HEK293 (cell line): ENCODE measurements around the gene NKAIN4.

ENCODE experiments used
- EGR2 ChIP-seq: fragments of 450-650 bp; formaldehyde crosslinking; IDR thresholded peaks from 2 replicates; pipeline ENCODE4 v1.5.1; 2016; ENCODE audit warnings: low read depth, missing biosample characterization, missing genetic modification characterization
- KLF8 ChIP-seq: fragments of 450-650 bp; formaldehyde crosslinking; IDR thresholded peaks from 2 replicates; pipeline ENCODE4 v1.5.1; 2016; ENCODE audit warnings: missing biosample characterization, missing genetic modification characterization
- PATZ1 ChIP-seq: fragments of 450-650 bp; formaldehyde crosslinking; IDR thresholded peaks from 2 replicates; pipeline ENCODE4 v1.5.1; 2016; ENCODE audit warnings: missing biosample characterization, missing genetic modification characterization
- SETDB1 ChIP-seq: IDR thresholded peaks from one replicate; pipeline ENCODE4 v1.6.1; 2017; ENCODE audit warnings: mild to moderate bottlenecking, low read length, moderate library complexity, mixed read lengths; ENCODE audit not compliant: insufficient read length
- YY2 ChIP-seq: fragments of 450-650 bp; formaldehyde crosslinking; IDR thresholded peaks from 2 replicates; pipeline ENCODE4 v1.5.1; 2016; ENCODE audit warnings: missing biosample characterization, missing genetic modification characterization
- ZBTB10 ChIP-seq: fragments of 450-650 bp; formaldehyde crosslinking; IDR thresholded peaks from 2 replicates; pipeline ENCODE4 v1.5.1; 2016; ENCODE audit warnings: missing biosample characterization, missing genetic modification characterization
- ZBTB11 ChIP-seq: fragments of 450-650 bp; formaldehyde crosslinking; conservative IDR thresholded peaks from 2 replicates; pipeline ENCODE4 v1.5.1; 2016; ENCODE audit warnings: low read depth, missing biosample characterization, missing genetic modification characterization
- ZNF391 ChIP-seq: fragments of 450-650 bp; formaldehyde crosslinking; IDR thresholded peaks from 2 replicates; pipeline ENCODE4 v1.5.1; 2016; ENCODE audit warnings: low read depth, missing biosample characterization, missing genetic modification characterization, borderline replicate concordance
- ZNF518A ChIP-seq: fragments of 450-650 bp; formaldehyde crosslinking; conservative IDR thresholded peaks from 2 replicates; pipeline ENCODE4 v1.5.1; 2016; ENCODE audit warnings: low read depth, missing biosample characterization, missing genetic modification characterization
- ZNF660 ChIP-seq: fragments of 450-650 bp; IDR thresholded peaks from 2 replicates; pipeline ENCODE4 v1.5.1; 2018; ENCODE audit warnings: missing biosample characterization, mild to moderate bottlenecking, missing genetic modification characterization
- ZNF701 ChIP-seq: fragments of 450-650 bp; formaldehyde crosslinking; IDR thresholded peaks from 2 replicates; pipeline ENCODE4 v1.5.1; 2016; ENCODE audit warnings: missing biosample characterization, missing genetic modification characterization
- ZNF768 ChIP-seq: fragments of 450-650 bp; formaldehyde crosslinking; IDR thresholded peaks from 2 replicates; pipeline ENCODE4 v1.5.1; 2018; ENCODE audit warnings: missing biosample characterization, mild to moderate bottlenecking, missing genetic modification characterization
- ZSCAN16 ChIP-seq: fragments of 450-650 bp; formaldehyde crosslinking; IDR thresholded peaks from 2 replicates; pipeline ENCODE4 v1.5.1; 2016; ENCODE audit warnings: missing biosample characterization, missing genetic modification characterization
- ZSCAN23 ChIP-seq: fragments of 450-650 bp; formaldehyde crosslinking; IDR thresholded peaks from 2 replicates; pipeline ENCODE4 v1.5.1; 2016; ENCODE audit warnings: missing biosample characterization, missing genetic modification characterization
- ZXDB ChIP-seq: fragments of 450-650 bp; formaldehyde crosslinking; IDR thresholded peaks from 2 replicates; pipeline ENCODE4 v1.5.1; 2016; ENCODE audit warnings: missing biosample characterization, missing genetic modification characterization
- TF ChIP-seq, protein P1 (sequence below): fragments of 450-650 bp; formaldehyde crosslinking; IDR thresholded peaks from 2 replicates; pipeline ENCODE4 v1.5.1; 2016; ENCODE audit warnings: missing biosample characterization, missing genetic modification characterization, low read depth
- TF ChIP-seq, protein P2 (sequence below): fragments of 450-650 bp; formaldehyde crosslinking; IDR thresholded peaks from 2 replicates; pipeline ENCODE4 v1.5.1; 2016; ENCODE audit warnings: missing biosample characterization, missing genetic modification characterization

The NKAIN4 gene

GRCh38 chr20:63272105-63273058 lies 18.1 kb upstream of the NKAIN4 start, which contains the start of gene ARFGAP1 (continued):
- TF ChIP-seq ZNF518A (tag by site-specific recombination) (no peak), ZNF660 (tag by site-specific recombination) (no peak), KLF8 (tag by site-specific recombination) (peak; percentile 74; the same call in 1 of the 2 replicates), SETDB1 (no peak), ZNF768 (tag by site-specific recombination) (no peak), ZSCAN16 (tag by site-specific recombination) (no peak), EGR2 (peak; percentile 44), ZBTB11 (peak; percentile 74), ZBTB10 (no peak), YY2 (tag by site-specific recombination) (0 out of 2 replicates have a peak, but pooled peaks have one; percentile 14), ZSCAN23 (tag by site-specific recombination) (no peak), ZXDB (tag by site-specific recombination) (peak; percentile 80), ZNF391 (no peak), ZNF701 (tag by site-specific recombination) (no peak), PATZ1 (peak; percentile 42; the same call in 1 of the 2 replicates)
- TF ChIP-seq, protein P1, sequence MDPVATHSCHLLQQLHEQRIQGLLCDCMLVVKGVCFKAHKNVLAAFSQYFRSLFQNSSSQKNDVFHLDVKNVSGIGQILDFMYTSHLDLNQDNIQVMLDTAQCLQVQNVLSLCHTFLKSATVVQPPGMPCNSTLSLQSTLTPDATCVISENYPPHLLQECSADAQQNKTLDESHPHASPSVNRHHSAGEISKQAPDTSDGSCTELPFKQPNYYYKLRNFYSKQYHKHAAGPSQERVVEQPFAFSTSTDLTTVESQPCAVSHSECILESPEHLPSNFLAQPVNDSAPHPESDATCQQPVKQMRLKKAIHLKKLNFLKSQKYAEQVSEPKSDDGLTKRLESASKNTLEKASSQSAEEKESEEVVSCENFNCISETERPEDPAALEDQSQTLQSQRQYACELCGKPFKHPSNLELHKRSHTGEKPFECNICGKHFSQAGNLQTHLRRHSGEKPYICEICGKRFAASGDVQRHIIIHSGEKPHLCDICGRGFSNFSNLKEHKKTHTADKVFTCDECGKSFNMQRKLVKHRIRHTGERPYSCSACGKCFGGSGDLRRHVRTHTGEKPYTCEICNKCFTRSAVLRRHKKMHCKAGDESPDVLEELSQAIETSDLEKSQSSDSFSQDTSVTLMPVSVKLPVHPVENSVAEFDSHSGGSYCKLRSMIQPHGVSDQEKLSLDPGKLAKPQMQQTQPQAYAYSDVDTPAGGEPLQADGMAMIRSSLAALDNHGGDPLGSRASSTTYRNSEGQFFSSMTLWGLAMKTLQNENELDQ (tag by site-specific recombination) = no peak
- TF ChIP-seq, protein P2, sequence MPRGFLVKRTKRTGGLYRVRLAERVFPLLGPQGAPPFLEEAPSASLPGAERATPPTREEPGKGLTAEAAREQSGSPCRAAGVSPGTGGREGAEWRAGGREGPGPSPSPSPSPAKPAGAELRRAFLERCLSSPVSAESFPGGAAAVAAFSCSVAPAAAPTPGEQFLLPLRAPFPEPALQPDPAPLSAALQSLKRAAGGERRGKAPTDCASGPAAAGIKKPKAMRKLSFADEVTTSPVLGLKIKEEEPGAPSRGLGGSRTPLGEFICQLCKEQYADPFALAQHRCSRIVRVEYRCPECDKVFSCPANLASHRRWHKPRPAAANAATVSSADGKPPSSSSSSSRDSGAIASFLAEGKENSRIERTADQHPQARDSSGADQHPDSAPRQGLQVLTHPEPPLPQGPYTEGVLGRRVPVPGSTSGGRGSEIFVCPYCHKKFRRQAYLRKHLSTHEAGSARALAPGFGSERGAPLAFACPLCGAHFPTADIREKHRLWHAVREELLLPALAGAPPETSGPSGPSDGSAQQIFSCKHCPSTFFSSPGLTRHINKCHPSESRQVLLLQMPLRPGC (tag by site-specific recombination) = no peak
